ENCODE measurements around the gene THAP4. TPM values are rescaled to one million over a fixed set of nuclear protein-coding genes. Genes with fewer than 3 reads are reported as not detected.

The THAP4 gene, protein sequence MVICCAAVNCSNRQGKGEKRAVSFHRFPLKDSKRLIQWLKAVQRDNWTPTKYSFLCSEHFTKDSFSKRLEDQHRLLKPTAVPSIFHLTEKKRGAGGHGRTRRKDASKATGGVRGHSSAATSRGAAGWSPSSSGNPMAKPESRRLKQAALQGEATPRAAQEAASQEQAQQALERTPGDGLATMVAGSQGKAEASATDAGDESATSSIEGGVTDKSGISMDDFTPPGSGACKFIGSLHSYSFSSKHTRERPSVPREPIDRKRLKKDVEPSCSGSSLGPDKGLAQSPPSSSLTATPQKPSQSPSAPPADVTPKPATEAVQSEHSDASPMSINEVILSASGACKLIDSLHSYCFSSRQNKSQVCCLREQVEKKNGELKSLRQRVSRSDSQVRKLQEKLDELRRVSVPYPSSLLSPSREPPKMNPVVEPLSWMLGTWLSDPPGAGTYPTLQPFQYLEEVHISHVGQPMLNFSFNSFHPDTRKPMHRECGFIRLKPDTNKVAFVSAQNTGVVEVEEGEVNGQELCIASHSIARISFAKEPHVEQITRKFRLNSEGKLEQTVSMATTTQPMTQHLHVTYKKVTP
- total RNA-seq, result 35.4 and 36.7 TPM in 2 replicates

DNA sequence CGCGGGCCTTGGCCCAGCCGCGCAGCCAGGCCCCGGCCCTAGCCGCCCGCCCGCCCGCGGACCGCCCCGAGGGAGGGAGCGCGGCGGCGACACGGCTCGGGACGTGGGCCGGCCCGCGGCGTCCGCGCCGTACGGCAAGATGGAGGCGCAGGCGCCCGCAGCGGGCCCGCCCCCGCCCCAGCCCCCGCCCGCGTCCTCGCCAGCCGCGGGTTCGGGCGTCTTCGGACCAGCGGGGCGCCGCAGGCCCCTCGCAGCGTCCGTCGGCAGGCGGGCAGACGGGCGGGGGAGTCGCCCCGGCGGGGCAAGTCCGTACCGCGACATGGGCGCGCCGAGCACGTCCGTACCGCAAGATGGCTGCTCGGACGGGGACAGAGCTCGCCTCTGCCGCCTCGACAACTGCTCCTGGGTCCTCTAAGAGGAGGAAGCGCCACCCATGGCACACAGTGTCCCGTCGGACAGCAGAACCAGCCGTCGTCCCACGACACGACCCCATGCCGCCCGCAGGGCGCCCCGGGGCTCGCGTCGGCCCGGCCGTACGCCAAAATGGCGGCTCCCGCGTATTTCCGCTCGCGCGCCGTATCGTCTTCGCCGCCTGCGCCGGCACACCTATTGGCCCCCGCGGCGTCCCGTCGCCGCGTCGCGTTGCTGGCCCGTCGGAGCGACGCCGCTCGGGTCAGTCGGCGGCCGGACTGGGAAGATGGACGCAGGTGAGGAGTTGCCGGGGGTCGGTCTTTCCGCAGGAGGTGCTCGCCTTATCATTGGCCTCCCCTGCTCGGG lies at the start of gene THAP4, which contains the start of gene ATG4B:
TSS of gene THAP4 (minus strand) at position 141 of the 777 bp plus-strand sequence. CDS start 141 bp downstream, outside the sequence.
TSS of gene ATG4B (plus strand) at position 676 of the 777 bp plus-strand sequence. CDS start at position 698, 22 bp downstream.
- peak; percentile 88 for DNase-seq (ENCODE audit: low read depth)
- TF ChIP-seq, protein P1, sequence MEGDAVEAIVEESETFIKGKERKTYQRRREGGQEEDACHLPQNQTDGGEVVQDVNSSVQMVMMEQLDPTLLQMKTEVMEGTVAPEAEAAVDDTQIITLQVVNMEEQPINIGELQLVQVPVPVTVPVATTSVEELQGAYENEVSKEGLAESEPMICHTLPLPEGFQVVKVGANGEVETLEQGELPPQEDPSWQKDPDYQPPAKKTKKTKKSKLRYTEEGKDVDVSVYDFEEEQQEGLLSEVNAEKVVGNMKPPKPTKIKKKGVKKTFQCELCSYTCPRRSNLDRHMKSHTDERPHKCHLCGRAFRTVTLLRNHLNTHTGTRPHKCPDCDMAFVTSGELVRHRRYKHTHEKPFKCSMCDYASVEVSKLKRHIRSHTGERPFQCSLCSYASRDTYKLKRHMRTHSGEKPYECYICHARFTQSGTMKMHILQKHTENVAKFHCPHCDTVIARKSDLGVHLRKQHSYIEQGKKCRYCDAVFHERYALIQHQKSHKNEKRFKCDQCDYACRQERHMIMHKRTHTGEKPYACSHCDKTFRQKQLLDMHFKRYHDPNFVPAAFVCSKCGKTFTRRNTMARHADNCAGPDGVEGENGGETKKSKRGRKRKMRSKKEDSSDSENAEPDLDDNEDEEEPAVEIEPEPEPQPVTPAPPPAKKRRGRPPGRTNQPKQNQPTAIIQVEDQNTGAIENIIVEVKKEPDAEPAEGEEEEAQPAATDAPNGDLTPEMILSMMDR (IDR thresholded peaks at IDR 0.05; ENCODE audit: insufficient read depth, low read depth, low read length), result no peak

DNA sequence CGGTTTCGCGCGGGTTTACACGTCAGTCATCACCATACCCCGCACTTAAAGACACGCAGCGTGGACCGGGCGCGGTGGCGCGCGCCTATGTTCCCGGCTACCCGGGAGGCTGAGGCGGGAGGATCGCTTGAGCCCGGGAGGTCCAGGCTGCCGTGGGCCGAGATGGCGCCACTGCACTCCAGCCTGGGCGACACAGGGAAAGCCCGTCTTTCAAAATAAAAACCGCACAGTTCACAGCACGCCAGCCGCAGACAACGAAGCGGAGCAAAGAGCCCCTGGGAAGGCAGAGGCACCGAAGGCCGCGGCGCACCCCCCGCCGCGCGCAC lies 49.3 kb upstream of the THAP4 start:
- peak overlapping the region; percentile 71 for H3K4me3 ChIP-seq (ENCODE audit: low read depth, low read length)
- DNase-seq (ENCODE audit: low read depth), result peak; percentile 11
- TF ChIP-seq, protein P1 (IDR thresholded peaks at IDR 0.05; ENCODE audit: insufficient read depth, low read depth, low read length), result no peak

More for the DNA sequence above, at the start of gene THAP4, which contains the start of gene ATG4B:
- H3K4me3 ChIP-seq (ENCODE audit: low read depth, low read length), result peak within 1 kb of the TSS; percentile 87

DNA sequence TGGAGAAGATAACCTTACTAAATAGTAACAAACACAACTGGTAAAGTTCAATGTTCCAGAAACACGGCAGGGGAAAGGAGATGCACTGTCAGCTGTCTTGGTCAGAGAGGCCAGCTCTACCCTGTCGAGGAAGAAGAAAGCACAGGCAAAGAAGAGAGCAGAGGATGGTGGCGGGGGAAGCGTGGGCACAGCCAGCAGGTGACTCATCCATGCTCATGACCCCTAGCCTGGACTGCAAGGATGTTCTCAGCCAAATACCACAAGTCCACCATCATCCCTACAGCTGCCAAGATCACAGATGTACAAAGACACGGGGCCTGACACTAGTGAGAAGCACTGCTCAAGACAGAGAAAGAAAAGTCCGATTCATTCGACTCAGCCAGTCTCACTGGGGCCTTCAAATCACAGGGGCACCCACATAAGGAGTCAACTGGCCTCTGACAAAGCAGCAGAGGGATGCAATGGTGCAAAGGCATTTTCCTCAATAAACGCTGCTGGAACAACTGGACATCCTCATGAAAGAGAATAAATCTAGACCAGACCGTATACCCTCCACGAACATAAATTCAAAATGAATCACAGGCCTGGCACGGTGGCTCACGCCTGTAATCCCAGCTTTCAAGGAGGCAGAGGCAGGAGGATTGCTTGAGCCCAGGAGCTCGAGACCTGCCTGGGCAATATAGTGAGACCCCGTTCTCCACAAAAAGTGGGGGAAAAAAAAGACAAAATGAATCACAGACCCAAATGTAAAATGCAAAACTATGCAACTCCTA lies 44.1 kb upstream of the THAP4 start:
- DNase-seq (ENCODE audit: low read depth), result peak; percentile 93
- TF ChIP-seq, protein P1 (IDR thresholded peaks at IDR 0.05; ENCODE audit: insufficient read depth, low read depth, low read length), result no peak

DNA sequence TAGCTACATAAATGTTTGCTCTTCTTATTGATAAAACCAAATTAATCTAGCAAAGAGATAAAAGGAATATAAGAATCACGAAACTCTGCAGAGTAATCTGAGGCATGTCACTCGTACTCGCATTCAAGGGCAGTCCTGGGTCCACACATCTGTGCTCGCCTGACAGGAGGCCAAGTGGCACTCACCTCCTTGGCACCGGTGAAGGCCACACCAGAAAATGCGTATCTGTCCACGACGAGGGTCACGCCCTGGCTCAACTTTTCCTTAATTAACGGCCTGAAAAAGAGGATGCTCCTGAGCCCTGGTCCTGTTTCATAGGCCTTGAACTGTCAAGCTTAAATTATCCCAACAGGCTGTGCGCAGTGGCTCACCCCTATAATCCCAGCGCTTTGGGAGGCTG lies 43.1 kb upstream of the THAP4 start:
- TF ChIP-seq, protein P1 (IDR thresholded peaks at IDR 0.05; ENCODE audit: insufficient read depth, low read depth, low read length), result no peak
- no peak for DNase-seq (ENCODE audit: low read depth)
- no peak overlapping the region for H3K4me3 ChIP-seq (ENCODE audit: low read depth, low read length)

More for the DNA sequence above, 44.1 kb upstream of the THAP4 start:
- no peak overlapping the region for H3K4me3 ChIP-seq (ENCODE audit: low read depth, low read length)

DNA sequence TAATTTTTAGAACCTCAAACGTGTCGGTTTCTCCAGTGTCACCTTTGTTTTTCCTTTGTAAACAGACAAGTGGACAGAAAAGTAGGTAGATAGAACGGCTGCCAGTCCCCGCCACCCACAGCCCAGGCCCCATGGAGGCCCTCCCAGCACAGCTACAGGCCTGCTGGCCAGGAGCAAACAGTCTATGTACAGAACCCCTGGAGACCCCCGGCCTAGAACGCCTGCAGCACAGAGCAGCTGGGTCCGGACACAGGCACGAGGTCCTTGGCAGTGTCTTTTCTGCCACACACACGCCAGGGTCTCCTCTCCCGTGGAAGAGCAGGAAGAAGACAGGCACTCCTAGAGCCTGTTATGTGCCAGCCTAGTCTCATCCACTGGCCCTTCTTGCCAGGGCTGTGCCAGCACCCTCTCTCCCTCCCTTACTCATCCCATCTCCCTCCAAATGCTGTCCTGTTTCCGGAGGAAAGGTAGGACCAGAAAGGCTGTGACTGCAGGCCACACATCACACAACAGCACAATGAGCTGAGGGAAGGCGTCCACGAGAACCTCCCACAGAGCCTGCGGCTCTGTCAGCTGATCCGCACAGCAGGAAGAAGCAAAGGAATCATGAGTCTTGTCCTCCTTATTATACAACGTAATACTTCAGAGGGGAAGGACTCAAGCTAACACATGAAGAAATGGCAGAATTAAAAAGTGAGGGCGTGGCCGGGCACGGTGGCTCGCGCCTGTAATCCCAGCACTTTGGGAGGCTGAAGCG lies 42.0 kb upstream of the THAP4 start:
- TF ChIP-seq, protein P1 (IDR thresholded peaks at IDR 0.05; ENCODE audit: insufficient read depth, low read depth, low read length), result no peak
- DNase-seq (ENCODE audit: low read depth), result no peak
- H3K4me3 ChIP-seq (ENCODE audit: low read depth, low read length), result no peak overlapping the region
